Measurements from ENCODE around the gene LY86.

GRCh38 chr6:6701864-6702263 is 113.3 kb downstream of the LY86 start:
- TF ChIP-seq CTCF (IDR thresholded peaks at IDR 0.05) (no peak), POLR2A (IDR thresholded peaks at IDR 0.05) (no peak)

All from testis (tissue), 2 donors.